Measurements from ENCODE around the gene DLL3. TPM values are rescaled to one million over a fixed set of nuclear protein-coding genes. Genes with fewer than 3 reads are reported as not detected.

DLL3 gene
- total and polyA plus RNA-seq, 10 of the 15 experiments (the other 5 are each of a cell fraction or from before 2014, with no cell fraction given): 0.18 to 2.0 (median 0.95) TPM

- TF ChIP-seq ZZZ3 (IDR thresholded peaks at IDR 0.05; ENCODE audit: control insufficient read depth, insufficient read length, low read depth): no peak
- no peak for TF ChIP-seq CBX3 (IDR thresholded peaks at IDR 0.05; ENCODE audit: borderline replicate concordance, low read depth)
- TF ChIP-seq RELB (IDR thresholded peaks at IDR 0.05; ENCODE audit: low read depth): 0 out of 2 replicates have a peak, but pooled peaks have one; percentile 21
- 0 out of 2 replicates have a peak, but pooled peaks have one; percentile 32 for TF ChIP-seq TAF1 (IDR thresholded peaks at IDR 0.05; ENCODE audit: borderline replicate concordance, low read depth, low read length)
- no peak for TF ChIP-seq ZNF687 (IDR thresholded peaks at IDR 0.05)
- no peak for TF ChIP-seq SREBF1 (IDR thresholded peaks at IDR 0.05; ENCODE audit: low read length)
- no peak for TF ChIP-seq REST (IDR thresholded peaks at IDR 0.05; ENCODE audit: low read depth, low read length)
- no peak; the same call in 1 of the 2 replicates for TF ChIP-seq RFX5 (IDR thresholded peaks at IDR 0.05; ENCODE audit: low read depth, low read length)
- no peak for TF ChIP-seq RAD51 (IDR thresholded peaks at IDR 0.05)
- no peak for TF ChIP-seq SREBF2 (IDR thresholded peaks at IDR 0.05; ENCODE audit: low read length)
- no peak for TF ChIP-seq PRDM15 (CRISPR knock-in tag; IDR thresholded peaks at IDR 0.05)
- TF ChIP-seq IKZF2 (IDR thresholded peaks at IDR 0.05): peak; percentile 68 to 71; a peak in 3 of 4 replicates
- no peak for TF ChIP-seq MYC (IDR thresholded peaks at IDR 0.05; ENCODE audit: insufficient read depth, insufficient read length, insufficient replicate concordance, low read length, severe bottlenecking)
- TF ChIP-seq CREM (IDR thresholded peaks at IDR 0.05; ENCODE audit: low read depth): peak; percentile 15; the same call in 1 of the 2 replicates
- TF ChIP-seq ZNF217 (IDR thresholded peaks at IDR 0.05): no peak
- TF ChIP-seq POLR2AphosphoS5 (IDR thresholded peaks at IDR 0.05; ENCODE audit: low read length): peak; percentile 64; the same call in 1 of the 2 replicates
These were observed 41.0 kb downstream of the DLL3 start, which contains the start of gene EID2 (continued) for GRCh38 chr19:39539518-39540332.
